Activated CD4-positive, alpha-beta T cell treated with anti-CD3 and anti-CD28 coated beads, Interleukin-10, Interleukin-2, amounts not matched to agents 100 ng/mL and 50 ng/mL, durations not matched to agents 16 hours and 8 hours (primary cell): ENCODE measurements around the gene MEFV.
A peak's percentile ranks its signal among the peaks of the same experiment; 100 is the strongest.
"Not testable (repeated sequence)": the region's sequence is repeated elsewhere in the genome, so short reads cannot be mapped to it uniquely, and the experiment has no call there.

Experiments used
- DNase-seq: peaks from one replicate; pipeline ENCODE4 v3.0.0-alpha.2; 2020

The MEFV gene

GRCh38 chr16:3256146-3256865, at the start of gene MEFV:
TSS of gene MEFV (minus strand) at chr16:3256633. CDS start at chr16:3256587, 46 bp downstream.
- DNase-seq = no peak

GRCh38 chr16:3306078-3306477, 49.6 kb upstream of the MEFV start:
- no peak for DNase-seq

- peak; percentile 90 for DNase-seq
Observed at GRCh38 chr16:3305109-3306068, 49.0 kb upstream of the MEFV start, which contains the start of the genes TIGD7 and ZNF75A. TSS of gene TIGD7 (minus strand) at chr16:3305430. CDS start at chr16:3300614, 4,816 bp downstream. TSS of gene ZNF75A (plus strand) at chr16:3305497. CDS start at chr16:3308429, 2,932 bp downstream.

- no peak for DNase-seq
Observed at GRCh38 chr16:3304370-3304769, 47.9 kb upstream of the MEFV start.

- no peak for DNase-seq
Observed at GRCh38 chr16:3295783-3296182, 39.4 kb upstream of the MEFV start.

- no peak for DNase-seq
Observed at GRCh38 chr16:3295209-3295608, 38.8 kb upstream of the MEFV start.

GRCh38 chr16:3292604-3293003, 36.2 kb upstream of the MEFV start:
- no peak for DNase-seq

GRCh38 chr16:3289998-3290673, 33.7 kb upstream of the MEFV start:
- no peak for DNase-seq

- DNase-seq = no peak
Observed at GRCh38 chr16:3285131-3285530, 28.7 kb upstream of the MEFV start.

GRCh38 chr16:3283543-3284447, 27.4 kb upstream of the MEFV start:
- DNase-seq = no peak

- DNase-seq = peak; percentile 97
Observed at GRCh38 chr16:3282730-3283542, 26.5 kb upstream of the MEFV start, which contains the start of gene ZNF263. TSS of gene ZNF263 (plus strand) at chr16:3283491. CDS start at chr16:3283819, 328 bp downstream.

- no peak for DNase-seq
Observed at GRCh38 chr16:3282103-3282729, 25.8 kb upstream of the MEFV start.

GRCh38 chr16:3281222-3281820, 24.9 kb upstream of the MEFV start:
- no peak for DNase-seq

GRCh38 chr16:3276679-3277078, 20.2 kb upstream of the MEFV start:
- no peak for DNase-seq

- no peak for DNase-seq
Observed at GRCh38 chr16:3274947-3275346, 18.5 kb upstream of the MEFV start.

- no peak for DNase-seq
Observed at GRCh38 chr16:3274490-3274889, 18.1 kb upstream of the MEFV start.

GRCh38 chr16:3271281-3271680, 14.8 kb upstream of the MEFV start:
- not testable (repeated sequence) for DNase-seq

GRCh38 chr16:3270718-3271117, 14.3 kb upstream of the MEFV start:
- not testable (repeated sequence) for DNase-seq

GRCh38 chr16:3268294-3268693, 11.9 kb upstream of the MEFV start:
- no peak for DNase-seq
